ENCODE data around the gene CHAT.

CHAT gene

GRCh38 chr10:49689882-49690510 lies 76.2 kb downstream of the CHAT start:
- H3K4me1 Mint-ChIP-seq = no peaks in the 10 kb centered on the region
- H3K27ac Mint-ChIP-seq = no peak overlapping the region
- H3K27me3 Mint-ChIP-seq = peaks cover 43% of the 10 kb centered on the region
- H3K9me3 Mint-ChIP-seq = peaks cover 9% of the 10 kb centered on the region
- H3K4me3 Mint-ChIP-seq = no peak overlapping the region
- H3K36me3 Mint-ChIP-seq = no peaks in the 10 kb centered on the region

GRCh38 chr10:49690698-49691356 lies 77.0 kb downstream of the CHAT start:
- Mint-ChIP-seq H3K4me3 (no peak overlapping the region), H3K27ac (no peak overlapping the region), H3K4me1 (no peaks in the 10 kb centered on the region), H3K27me3 (peaks cover 42% of the 10 kb centered on the region), H3K9me3 (peaks cover 9% of the 10 kb centered on the region), H3K36me3 (no peaks in the 10 kb centered on the region)

GRCh38 chr10:49691588-49691987 lies 77.8 kb downstream of the CHAT start:
- Mint-ChIP-seq H3K27me3 (peaks cover 42% of the 10 kb centered on the region), H3K9me3 (peaks cover 9% of the 10 kb centered on the region), H3K27ac (no peak overlapping the region), H3K4me3 (no peak overlapping the region), H3K4me1 (no peaks in the 10 kb centered on the region), H3K36me3 (no peaks in the 10 kb centered on the region)

- Mint-ChIP-seq H3K27ac (no peak overlapping the region), H3K4me1 (no peaks in the 10 kb centered on the region), H3K36me3 (no peaks in the 10 kb centered on the region), H3K9me3 (no peaks in the 10 kb centered on the region), H3K4me3 (no peak overlapping the region), H3K27me3 (peaks cover 23% of the 10 kb centered on the region)
Observed at GRCh38 chr10:49694466-49694865, 80.6 kb downstream of the CHAT start.

- H3K9me3 Mint-ChIP-seq = no peaks in the 10 kb centered on the region
- H3K27ac Mint-ChIP-seq = no peak overlapping the region
- H3K4me1 Mint-ChIP-seq = no peaks in the 10 kb centered on the region
- H3K4me3 Mint-ChIP-seq = no peak overlapping the region
- no peaks in the 10 kb centered on the region for H3K36me3 Mint-ChIP-seq
- H3K27me3 Mint-ChIP-seq = peaks cover 12% of the 10 kb centered on the region
Observed at GRCh38 chr10:49696311-49696710, 82.5 kb downstream of the CHAT start.

- Mint-ChIP-seq H3K9me3 (no peaks in the 10 kb centered on the region), H3K36me3 (no peaks in the 10 kb centered on the region), H3K27me3 (peaks cover 12% of the 10 kb centered on the region), H3K4me3 (no peak overlapping the region), H3K4me1 (no peaks in the 10 kb centered on the region), H3K27ac (no peak overlapping the region)
Observed at GRCh38 chr10:49698679-49699078, 84.8 kb downstream of the CHAT start.

GRCh38 chr10:49700211-49700610 lies 86.4 kb downstream of the CHAT start:
- Mint-ChIP-seq H3K9me3 (no peaks in the 10 kb centered on the region), H3K27me3 (peaks cover 10% of the 10 kb centered on the region), H3K4me3 (no peak overlapping the region), H3K4me1 (no peaks in the 10 kb centered on the region), H3K36me3 (no peaks in the 10 kb centered on the region), H3K27ac (no peak overlapping the region)

- Mint-ChIP-seq H3K27me3 (peaks cover 10% of the 10 kb centered on the region), H3K27ac (no peak overlapping the region), H3K36me3 (no peaks in the 10 kb centered on the region), H3K4me1 (no peaks in the 10 kb centered on the region), H3K4me3 (no peak overlapping the region), H3K9me3 (no peaks in the 10 kb centered on the region)
Observed at GRCh38 chr10:49700997-49701396, 87.2 kb downstream of the CHAT start.

- no peak overlapping the region for H3K4me3 Mint-ChIP-seq
- H3K27me3 Mint-ChIP-seq = peaks cover 7% of the 10 kb centered on the region
- no peaks in the 10 kb centered on the region for H3K4me1 Mint-ChIP-seq
- no peak overlapping the region for H3K27ac Mint-ChIP-seq
- no peaks in the 10 kb centered on the region for H3K36me3 Mint-ChIP-seq
- no peaks in the 10 kb centered on the region for H3K9me3 Mint-ChIP-seq
Observed at GRCh38 chr10:49707585-49707984, 93.7 kb downstream of the CHAT start.

GRCh38 chr10:49709934-49710333 lies 96.1 kb downstream of the CHAT start:
- Mint-ChIP-seq H3K27me3 (peaks cover 9% of the 10 kb centered on the region), H3K9me3 (peaks cover 4% of the 10 kb centered on the region), H3K27ac (no peak overlapping the region), H3K4me1 (no peaks in the 10 kb centered on the region), H3K36me3 (peaks cover 2% of the 10 kb centered on the region), H3K4me3 (no peak overlapping the region)

GRCh38 chr10:49710966-49711365 lies 97.1 kb downstream of the CHAT start:
- no peak overlapping the region for H3K4me3 Mint-ChIP-seq
- no peaks in the 10 kb centered on the region for H3K4me1 Mint-ChIP-seq
- H3K9me3 Mint-ChIP-seq = peaks cover 4% of the 10 kb centered on the region
- H3K27me3 Mint-ChIP-seq = peaks cover 9% of the 10 kb centered on the region
- H3K36me3 Mint-ChIP-seq = peaks cover 2% of the 10 kb centered on the region
- H3K27ac Mint-ChIP-seq = no peak overlapping the region

- Mint-ChIP-seq H3K4me3 (no peak overlapping the region), H3K9me3 (peaks cover 4% of the 10 kb centered on the region), H3K4me1 (no peaks in the 10 kb centered on the region), H3K27me3 (peaks cover 9% of the 10 kb centered on the region), H3K36me3 (peaks cover 2% of the 10 kb centered on the region), H3K27ac (no peak overlapping the region)
Observed at GRCh38 chr10:49711481-49711880, 97.6 kb downstream of the CHAT start.

GRCh38 chr10:49713266-49713665 lies 99.4 kb downstream of the CHAT start:
- Mint-ChIP-seq H3K27me3 (peaks cover 9% of the 10 kb centered on the region), H3K4me3 (no peak overlapping the region), H3K4me1 (no peaks in the 10 kb centered on the region), H3K9me3 (peaks cover 4% of the 10 kb centered on the region), H3K36me3 (peaks cover 2% of the 10 kb centered on the region), H3K27ac (no peak overlapping the region)

Measured in activated naive CD4-positive, alpha-beta T cell treated with anti-CD3 and anti-CD28 coated beads, Interleukin-2, amount 50 U/mL, for 24 hours (primary cell).